ENCODE data around the gene LTB4R2.

GRCh38 chr14:24286996-24287395 lies 22.9 kb upstream of the LTB4R2 start:
- TF ChIP-seq CTCF (IDR thresholded peaks at IDR 0.05), result no peak
- no peak for TF ChIP-seq POLR2A (IDR thresholded peaks at IDR 0.05; ENCODE audit: low read length)
- TF ChIP-seq SMC3 (IDR thresholded peaks at IDR 0.05), result no peak
- no peak for TF ChIP-seq MAX (IDR thresholded peaks at IDR 0.05)
